Prostate gland (tissue), 2 donors: Measurements from ENCODE around the gene RABL3. TPM values are rescaled to one million over a fixed set of nuclear protein-coding genes. Genes with fewer than 3 reads are reported as not detected.

Experiments used
- DNase-seq: peaks from one replicate; pipeline ENCODE4 v3.0.0-alpha.2; 2019; ENCODE audit warnings: low spot score
- H3K27ac ChIP-seq, 2 donors: fragments of 200-600 bp; sonication (generic); 2 replicates each; pipeline ENCODE4 v1.5.1; 2017 to 2019
- H3K27me3 ChIP-seq: fragments of 200-600 bp; sonication (generic); replicated peaks from 2 replicates; pipeline ENCODE4 v1.5.1; 2019; ENCODE audit not compliant: insufficient read depth
- H3K36me3 ChIP-seq, 2 donors: fragments of 200-600 bp; sonication (generic); 1 replicate in 1 of 2; 2 replicates in 1 of 2; pipeline versions ENCODE4 v1.5.1 to v1.8.1; 2017 to 2019
- H3K4me1 ChIP-seq: fragments of 200-600 bp; sonication (generic); replicated peaks from 2 replicates; pipeline ENCODE4 v1.5.1; 2019
- H3K4me3 ChIP-seq, 2 donors: fragments of 200-600 bp; sonication (generic); 2 replicates each; pipeline ENCODE4 v1.5.1; 2017 to 2019
- H3K9me3 ChIP-seq: fragments of 200-600 bp; sonication (generic); 2 replicates; pipeline ENCODE4 v1.5.1; 2017
- POLR2A ChIP-seq: fragments of 450-650 bp; IDR thresholded peaks from one replicate; pipeline ENCODE4 v1.6.1; 2016; ENCODE audit warnings: antibody characterized with exemption, mild to moderate bottlenecking
- POLR2AphosphoS5 ChIP-seq: sonication (generic); formaldehyde crosslinking; IDR thresholded peaks from one replicate; pipeline ENCODE4 v1.6.1; 2017; ENCODE audit warnings: antibody characterized with exemption
- WGBS: methylation state at CpG from one replicate; pipeline ENCODE4 v1.1.5; 2018; 5-methylcytosine and 5-hydroxymethylcytosine counted together
- intact Hi-C: fragments of 100-400 bp; cut with DNase I; formaldehyde crosslinking; loops from one replicate; pipeline ENCODE4 v1.14.2; 2022
- total RNA-seq, 2 donors: library from RNA; depleted of rRNA; stranded (reverse); fragments of >200 nt; gene quantifications; one replicate each; pipeline ENCODE4 v1.1.0, GENCODE V29; 2016
- TF ChIP-seq, protein P1 (sequence below), 4 experiments: fragments of 200-600 bp in 2 of 4; fragments of 450-650 bp in 2 of 4; sonication (generic) in 2 of 4; IDR thresholded peaks; 1 replicate in 3 of 4; 2 replicates in 1 of 4; pipeline ENCODE4 v1.5.1; 2016 to 2019; ENCODE audit warnings: antibody characterized with exemption in 4 of 4, mild to moderate bottlenecking in 2 of 4, moderate library complexity in 2 of 4

RABL3 gene
- total RNA-seq, 2 donors from 2014 or later = 13.5 to 24.2 TPM

DNA sequence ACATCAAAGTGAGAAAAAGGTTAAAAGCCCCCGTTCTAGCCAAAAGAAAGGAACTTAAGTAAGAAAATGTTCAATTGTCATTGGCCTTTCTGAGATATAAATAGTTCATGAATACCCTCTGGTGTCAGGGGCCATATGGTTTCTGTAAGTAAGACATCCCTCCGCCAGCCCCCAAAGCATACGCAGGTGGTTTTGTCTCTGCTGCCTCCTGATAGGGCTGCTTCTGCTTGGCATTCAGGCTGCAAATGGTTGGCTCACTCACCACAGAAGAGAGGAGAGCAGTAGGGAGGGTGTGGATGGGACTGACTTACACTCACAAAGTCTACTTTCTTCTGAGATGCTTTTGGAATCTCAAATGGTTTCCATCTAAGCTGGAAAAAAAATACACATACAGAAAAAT lies 90.0 kb downstream of the RABL3 start:
- WGBS = 83% methylated on average over 3 of the region's 3 CpGs
- Histone ChIP-seq H3K27ac (no peak overlapping the region), H3K4me3 (no peak overlapping the region), H3K4me1 (no peaks in the 10 kb centered on the region), H3K36me3 (no peaks in the 10 kb centered on the region), H3K9me3 (no peaks in the 10 kb centered on the region), H3K27me3 (no peaks in the 10 kb centered on the region)
- no peak for DNase-seq
- intact Hi-C loops = no loop called here
- TF ChIP-seq POLR2A = no peak
- no peak for TF ChIP-seq POLR2AphosphoS5
- TF ChIP-seq, protein P1, sequence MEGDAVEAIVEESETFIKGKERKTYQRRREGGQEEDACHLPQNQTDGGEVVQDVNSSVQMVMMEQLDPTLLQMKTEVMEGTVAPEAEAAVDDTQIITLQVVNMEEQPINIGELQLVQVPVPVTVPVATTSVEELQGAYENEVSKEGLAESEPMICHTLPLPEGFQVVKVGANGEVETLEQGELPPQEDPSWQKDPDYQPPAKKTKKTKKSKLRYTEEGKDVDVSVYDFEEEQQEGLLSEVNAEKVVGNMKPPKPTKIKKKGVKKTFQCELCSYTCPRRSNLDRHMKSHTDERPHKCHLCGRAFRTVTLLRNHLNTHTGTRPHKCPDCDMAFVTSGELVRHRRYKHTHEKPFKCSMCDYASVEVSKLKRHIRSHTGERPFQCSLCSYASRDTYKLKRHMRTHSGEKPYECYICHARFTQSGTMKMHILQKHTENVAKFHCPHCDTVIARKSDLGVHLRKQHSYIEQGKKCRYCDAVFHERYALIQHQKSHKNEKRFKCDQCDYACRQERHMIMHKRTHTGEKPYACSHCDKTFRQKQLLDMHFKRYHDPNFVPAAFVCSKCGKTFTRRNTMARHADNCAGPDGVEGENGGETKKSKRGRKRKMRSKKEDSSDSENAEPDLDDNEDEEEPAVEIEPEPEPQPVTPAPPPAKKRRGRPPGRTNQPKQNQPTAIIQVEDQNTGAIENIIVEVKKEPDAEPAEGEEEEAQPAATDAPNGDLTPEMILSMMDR (IDR thresholded peaks at IDR 0.05) = no peak

DNA sequence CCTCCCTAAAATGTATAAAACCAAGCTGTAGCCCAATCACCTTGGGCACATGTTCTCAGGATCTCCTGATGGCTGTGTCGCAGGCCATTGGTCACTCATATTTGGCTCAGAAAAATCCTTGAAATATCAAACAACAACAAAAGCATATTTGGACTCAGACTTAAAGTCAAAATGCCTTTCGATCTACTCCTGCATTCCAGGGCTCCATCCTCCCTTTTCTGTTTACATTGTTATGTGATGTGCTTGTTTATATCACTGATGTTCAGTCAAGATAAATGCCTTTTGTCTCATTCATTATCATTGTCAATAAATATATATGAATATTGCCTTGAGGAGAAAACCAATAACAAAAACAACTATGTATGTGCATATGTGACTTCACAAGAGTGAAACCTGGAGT lies 92.0 kb downstream of the RABL3 start:
- no peak for DNase-seq
- Histone ChIP-seq H3K9me3 (no peaks in the 10 kb centered on the region), H3K27ac (no peak overlapping the region), H3K36me3 (no peaks in the 10 kb centered on the region), H3K27me3 (no peaks in the 10 kb centered on the region), H3K4me3 (no peak overlapping the region), H3K4me1 (no peaks in the 10 kb centered on the region)
- no peak for TF ChIP-seq POLR2A
- 84% methylated on average over 2 of the region's 2 CpGs for WGBS
- intact Hi-C loops = no loop called here

DNA sequence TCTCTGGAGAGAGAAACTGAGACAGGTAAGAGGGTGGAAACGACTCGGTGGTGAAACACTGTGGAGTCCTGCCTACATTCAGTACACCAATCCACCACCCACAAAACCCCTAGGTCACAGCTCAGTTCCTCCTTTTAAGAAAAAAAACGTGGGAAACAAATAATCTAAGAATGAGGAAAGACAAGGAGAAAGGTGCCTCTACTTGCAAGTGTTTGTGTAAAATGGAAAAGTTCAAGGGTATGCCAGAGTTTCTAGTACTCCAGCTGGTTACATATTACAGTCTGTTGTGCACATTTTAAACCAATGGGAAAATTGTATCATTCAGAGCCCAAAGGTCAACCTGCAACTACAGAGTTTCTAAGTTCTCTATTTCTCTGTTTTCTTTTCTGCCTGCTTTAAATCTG lies 92.5 kb downstream of the RABL3 start:
- Histone ChIP-seq H3K9me3 (no peaks in the 10 kb centered on the region), H3K4me3 (no peak overlapping the region), H3K4me1 (no peaks in the 10 kb centered on the region), H3K36me3 (no peaks in the 10 kb centered on the region), H3K27ac (no peak overlapping the region), H3K27me3 (no peaks in the 10 kb centered on the region)
- intact Hi-C loops = no loop called here
- no peak for TF ChIP-seq POLR2AphosphoS5
- no peak for TF ChIP-seq POLR2A
- TF ChIP-seq, protein P1 (IDR thresholded peaks at IDR 0.05) = no peak
- 60% methylated on average over 3 of the region's 3 CpGs for WGBS
- DNase-seq = no peak

DNA sequence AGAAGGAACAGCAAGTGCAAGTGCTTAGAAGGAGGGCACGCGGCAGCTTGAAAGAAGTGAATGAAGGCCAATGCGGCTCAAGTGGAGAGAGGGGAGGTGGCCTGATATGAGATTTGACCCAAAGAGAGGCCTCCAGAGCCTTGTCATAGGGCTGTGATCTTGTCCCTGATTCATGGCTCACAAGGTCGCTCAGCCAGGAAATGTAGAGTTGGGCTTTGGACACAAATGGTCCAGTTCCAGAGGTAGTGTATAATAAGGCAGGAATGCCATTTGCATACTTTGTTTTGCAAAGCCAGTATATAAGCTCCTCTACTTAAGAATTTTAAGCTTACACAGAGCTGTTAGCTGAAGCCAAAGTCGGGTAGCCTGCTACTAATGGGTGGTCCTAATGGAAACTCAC lies 94.0 kb downstream of the RABL3 start:
- WGBS = 93% methylated on average over 5 of the region's 5 CpGs
- Histone ChIP-seq H3K4me3 (no peak overlapping the region), H3K36me3 (no peaks in the 10 kb centered on the region), H3K27me3 (no peaks in the 10 kb centered on the region), H3K9me3 (no peaks in the 10 kb centered on the region), H3K27ac (no peak overlapping the region), H3K4me1 (no peaks in the 10 kb centered on the region)
- no peak for TF ChIP-seq POLR2AphosphoS5
- TF ChIP-seq, protein P1 (IDR thresholded peaks at IDR 0.05) = no peak
- no peak for TF ChIP-seq POLR2A
- intact Hi-C loops = no loop called here
- no peak for DNase-seq

DNA sequence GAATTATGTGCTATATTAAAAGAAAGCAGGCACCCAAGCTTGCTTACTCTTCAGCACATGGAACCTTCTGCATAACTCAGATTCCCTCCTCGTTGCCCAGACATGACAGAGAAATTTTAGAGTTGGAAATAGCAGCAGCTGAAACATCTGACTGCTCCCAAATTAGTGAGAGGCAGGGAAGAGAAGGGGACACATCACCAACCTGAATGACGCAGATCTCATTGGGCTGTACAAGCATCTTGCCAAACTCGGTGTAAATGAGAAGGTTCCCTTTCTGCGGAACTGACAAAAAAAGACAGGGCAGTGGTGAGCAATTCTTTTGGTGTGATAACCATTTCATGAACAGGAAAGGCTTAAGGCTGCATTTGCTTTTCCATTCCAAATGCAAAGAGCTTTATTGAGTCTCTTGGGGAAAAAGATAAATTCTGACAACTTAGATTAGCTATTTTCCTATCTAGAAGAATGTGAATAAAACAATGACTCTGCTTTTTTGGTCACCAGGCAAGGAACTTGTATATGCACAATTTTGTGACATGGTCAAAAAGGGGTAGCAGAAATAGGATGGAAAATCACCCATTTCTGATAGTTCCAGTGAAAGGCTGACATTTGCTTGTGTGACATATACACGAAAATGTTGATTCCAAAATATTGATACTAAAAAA lies 95.4 kb downstream of the RABL3 start:
- no peak overlapping the region for H3K27ac ChIP-seq

More for the DNA sequence above, 95.4 kb downstream of the RABL3 start:
- no peaks in the 10 kb centered on the region for H3K36me3 ChIP-seq
- DNase-seq = no peak
- no peaks in the 10 kb centered on the region for H3K4me1 ChIP-seq
- TF ChIP-seq, protein P1 (IDR thresholded peaks at IDR 0.05) = no peak
- TF ChIP-seq POLR2A (no peak), POLR2AphosphoS5 (no peak)
- 74% methylated on average over 5 of the region's 5 CpGs for WGBS
- intact Hi-C loops = no loop called here
- no peak overlapping the region for H3K4me3 ChIP-seq
- no peaks in the 10 kb centered on the region for H3K27me3 ChIP-seq
- H3K9me3 ChIP-seq = no peaks in the 10 kb centered on the region
